GM12873 (cell line): ENCODE data around the gene DIP2C.

Source experiments
- TF ChIP-seq, protein P1 (sequence below): IDR thresholded peaks from 2 replicates; pipeline ENCODE4 v1.5.1; 2012; ENCODE audit warnings: low read depth, mild to moderate bottlenecking, moderate library complexity, low read length, control low read depth; ENCODE audit not compliant: insufficient read depth; ENCODE audit errors: missing control alignments

Gene DIP2C

DNA sequence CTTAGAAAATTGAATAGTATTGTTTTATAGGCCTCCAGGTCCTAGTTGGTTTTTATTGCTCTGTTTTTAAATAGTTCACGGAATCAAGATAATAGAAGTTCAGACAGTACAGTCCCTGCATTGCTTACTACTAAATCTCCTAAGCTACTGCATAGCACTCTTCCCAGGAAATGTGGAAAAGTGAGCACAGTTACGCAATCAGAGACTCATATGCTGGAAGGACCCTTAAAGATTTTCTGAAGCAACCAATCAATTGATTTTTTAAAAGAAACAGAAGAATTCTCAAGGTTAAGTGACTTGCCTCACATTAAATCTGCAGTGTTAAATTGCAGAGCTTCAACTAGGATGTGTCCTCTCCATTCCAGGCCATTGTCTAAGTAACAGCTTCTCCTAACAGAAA, 23.1 kb upstream of the DIP2C start:
- TF ChIP-seq, protein P1, sequence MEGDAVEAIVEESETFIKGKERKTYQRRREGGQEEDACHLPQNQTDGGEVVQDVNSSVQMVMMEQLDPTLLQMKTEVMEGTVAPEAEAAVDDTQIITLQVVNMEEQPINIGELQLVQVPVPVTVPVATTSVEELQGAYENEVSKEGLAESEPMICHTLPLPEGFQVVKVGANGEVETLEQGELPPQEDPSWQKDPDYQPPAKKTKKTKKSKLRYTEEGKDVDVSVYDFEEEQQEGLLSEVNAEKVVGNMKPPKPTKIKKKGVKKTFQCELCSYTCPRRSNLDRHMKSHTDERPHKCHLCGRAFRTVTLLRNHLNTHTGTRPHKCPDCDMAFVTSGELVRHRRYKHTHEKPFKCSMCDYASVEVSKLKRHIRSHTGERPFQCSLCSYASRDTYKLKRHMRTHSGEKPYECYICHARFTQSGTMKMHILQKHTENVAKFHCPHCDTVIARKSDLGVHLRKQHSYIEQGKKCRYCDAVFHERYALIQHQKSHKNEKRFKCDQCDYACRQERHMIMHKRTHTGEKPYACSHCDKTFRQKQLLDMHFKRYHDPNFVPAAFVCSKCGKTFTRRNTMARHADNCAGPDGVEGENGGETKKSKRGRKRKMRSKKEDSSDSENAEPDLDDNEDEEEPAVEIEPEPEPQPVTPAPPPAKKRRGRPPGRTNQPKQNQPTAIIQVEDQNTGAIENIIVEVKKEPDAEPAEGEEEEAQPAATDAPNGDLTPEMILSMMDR = no peak

DNA sequence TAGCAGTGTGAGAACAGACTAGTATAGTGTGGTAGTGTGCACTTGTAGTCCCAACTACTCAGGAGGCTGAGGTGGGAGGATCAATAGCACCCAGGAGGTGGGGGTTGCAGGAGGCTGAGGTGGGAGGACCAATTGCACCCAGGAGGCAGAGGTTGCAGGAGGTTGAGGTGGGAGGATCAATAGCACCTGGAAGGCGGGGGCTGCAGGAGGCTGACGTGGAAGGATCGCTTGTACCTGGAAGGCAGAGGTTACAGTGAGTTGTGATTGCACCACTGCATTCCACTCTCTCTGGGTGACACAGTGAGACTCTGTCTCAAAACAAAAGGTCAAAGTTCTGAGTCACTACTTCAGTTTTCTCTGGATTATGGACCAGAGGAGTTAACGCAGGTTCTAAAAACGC, 22.6 kb upstream of the DIP2C start:
- TF ChIP-seq, protein P1 = no peak

DNA sequence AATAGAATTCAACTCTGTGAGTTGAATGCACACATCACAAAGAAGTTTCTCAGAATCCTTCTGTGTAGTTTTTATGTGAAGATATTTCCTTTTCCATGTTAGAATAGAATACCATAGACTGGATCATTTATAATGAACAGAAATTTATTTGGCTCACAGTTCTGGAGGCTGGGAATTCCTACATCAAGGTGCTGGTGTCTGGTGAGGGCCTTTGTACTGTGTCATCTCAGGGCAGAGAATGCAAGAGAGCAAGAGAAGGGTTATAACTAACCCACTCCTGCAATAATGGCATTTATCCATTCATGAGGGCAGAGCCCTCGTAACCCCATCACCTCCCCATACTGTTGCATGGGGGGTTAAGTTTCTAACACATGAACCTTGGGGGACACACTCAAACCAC, 18.4 kb upstream of the DIP2C start:
- TF ChIP-seq, protein P1 = no peak

DNA sequence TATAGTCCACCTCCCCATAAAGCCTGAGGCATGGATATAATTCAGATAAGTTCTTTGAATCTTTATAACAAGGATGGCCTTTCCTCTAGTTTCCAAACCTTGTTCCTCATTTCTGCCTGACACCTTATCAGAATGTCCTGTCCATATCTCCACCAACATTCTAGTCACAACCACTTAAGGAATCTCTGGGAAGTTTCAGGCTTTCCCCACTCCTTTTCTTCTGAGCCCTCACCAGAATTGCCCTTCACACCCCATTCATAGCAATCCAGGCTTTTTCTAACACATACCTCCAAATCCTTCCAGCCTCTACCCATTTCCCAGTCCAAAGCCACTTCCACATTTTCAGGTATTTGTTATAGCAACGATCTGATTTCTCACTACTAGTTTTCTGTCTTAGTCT, 18.0 kb upstream of the DIP2C start:
- TF ChIP-seq, protein P1 = no peak

DNA sequence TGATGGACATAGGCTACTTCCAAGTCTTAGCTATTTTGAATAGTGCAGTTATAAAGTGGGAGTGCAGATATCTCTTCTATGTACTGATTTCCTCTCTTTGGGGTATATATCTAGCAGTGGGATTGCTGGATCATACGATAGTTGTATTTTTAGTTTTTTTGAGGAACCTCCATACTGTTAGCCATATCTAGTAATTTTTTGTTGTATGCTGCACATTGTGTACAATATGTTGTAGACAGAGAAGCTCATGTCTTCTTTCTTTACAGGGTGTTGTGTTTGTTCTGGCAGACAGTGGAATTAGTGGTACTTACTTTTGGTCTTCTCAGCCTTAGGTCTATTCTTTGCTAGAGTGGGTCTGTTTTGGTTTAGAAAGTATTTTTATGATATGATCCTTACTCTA, 13.7 kb upstream of the DIP2C start:
- TF ChIP-seq, protein P1 = no peak

DNA sequence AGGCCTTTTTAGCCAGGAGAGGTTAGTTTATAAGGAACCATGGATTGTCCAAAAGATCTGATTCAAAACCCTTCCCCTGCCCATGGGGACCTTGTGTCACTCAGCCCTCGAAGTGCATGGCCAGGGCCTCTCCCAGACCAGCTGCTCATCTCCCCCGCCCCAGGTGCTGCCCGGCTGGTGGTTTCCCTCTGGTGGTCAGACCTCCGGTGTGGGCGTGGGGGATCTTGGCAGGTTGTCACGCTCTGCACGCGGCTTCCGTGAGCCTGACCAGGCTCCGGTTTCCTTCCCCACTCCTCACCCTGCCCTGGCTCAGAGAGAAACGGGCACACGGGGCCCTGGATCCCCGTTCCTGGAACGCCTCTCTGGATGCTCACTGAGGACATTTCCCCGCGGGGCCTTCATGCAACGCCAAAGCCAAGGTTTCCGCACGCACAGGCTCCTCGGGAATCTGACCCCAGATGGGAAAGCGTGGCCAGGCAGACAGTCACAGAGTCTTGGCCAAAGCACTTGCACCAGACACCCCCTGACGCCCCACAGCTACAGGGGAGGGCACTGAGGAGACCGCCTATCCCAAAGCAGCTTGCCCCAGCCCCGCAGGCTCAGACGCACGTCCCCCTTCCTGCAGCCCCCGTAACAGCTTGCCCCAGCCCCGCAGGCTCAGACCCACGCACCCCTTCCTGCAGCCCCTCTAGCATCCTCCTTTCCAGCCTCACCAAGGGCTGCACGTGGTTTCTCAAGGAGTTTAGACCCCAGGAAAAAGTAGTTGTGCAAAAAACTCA, 7.8 kb upstream of the DIP2C start:
- TF ChIP-seq, protein P1 = no peak

DNA sequence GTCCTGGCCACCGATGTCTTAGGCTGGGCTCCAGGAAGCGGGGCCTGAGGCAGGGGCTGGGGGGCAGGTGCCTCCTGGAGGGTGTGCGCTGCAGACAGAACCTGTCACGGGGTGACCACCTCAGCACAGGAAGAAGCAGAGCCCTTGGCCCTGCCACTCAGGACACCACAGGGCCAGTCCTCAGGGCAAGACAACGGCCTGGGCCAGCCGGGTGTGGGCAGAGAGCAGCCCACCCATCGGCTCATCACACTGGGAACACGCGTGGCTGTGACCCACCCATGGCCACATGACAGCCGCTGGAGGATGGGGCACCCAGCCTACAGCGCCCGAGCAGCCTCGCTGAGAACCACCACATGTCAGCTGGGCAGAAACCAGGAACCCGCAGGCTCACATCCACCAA, 5.9 kb upstream of the DIP2C start:
- TF ChIP-seq, protein P1 = no peak
